Loucy (cell line): ENCODE measurements around the gene NLRC5.

Experiments used
- CTCF ChIP-seq: fragments of 200-600 bp; sonication (generic); conservative IDR thresholded peaks from 2 replicates; pipeline ENCODE4 v1.5.1; 2014; ENCODE audit warnings: mild to moderate bottlenecking, antibody characterized with exemption, low read length
- EZH2phosphoT487 ChIP-seq: fragments of 200-600 bp; IDR thresholded peaks from 2 replicates; pipeline ENCODE4 v1.6.1; 2018; ENCODE audit warnings: antibody characterized with exemption, mild to moderate bottlenecking, moderate library complexity, borderline replicate concordance

- TF ChIP-seq EZH2phosphoT487 (no peak), CTCF (no peak)
Observed at GRCh38 chr16:56945847-56946527, 43.4 kb upstream of the NLRC5 start.
